ENCODE results near the gene AHSG. TPM values are rescaled to one million over a fixed set of nuclear protein-coding genes. Genes with fewer than 3 reads are reported as not detected.
"Not testable (repeated sequence)": the region's sequence is repeated elsewhere in the genome, so short reads cannot be mapped to it uniquely, and the experiment has no call there.

Gene AHSG
- total RNA-seq, 1 donor = not detected

GRCh38 chr3:186620213-186621092 lies 7.6 kb downstream of the AHSG start:
- peaks cover 9% of the 10 kb centered on the region for H3K4me1 ChIP-seq (ENCODE audit: insufficient read depth, low read length)
- H3K9me3 ChIP-seq (ENCODE audit: low read depth, low read length) = no peaks in the 10 kb centered on the region
- H3K4me3 ChIP-seq (ENCODE audit: low read length) = no peak overlapping the region

GRCh38 chr3:186621894-186622650 lies 9.2 kb downstream of the AHSG start:
- Histone ChIP-seq H3K4me1 (ENCODE audit: insufficient read depth, low read length) (peaks cover 5% of the 10 kb centered on the region), H3K27me3 (ENCODE audit: insufficient read depth, low read length) (peaks cover 16% of the 10 kb centered on the region), H3K9me3 (ENCODE audit: low read depth, low read length) (no peaks in the 10 kb centered on the region), H3K4me3 (ENCODE audit: low read length) (no peak overlapping the region)

More at GRCh38 chr3:186620213-186621092, 7.6 kb downstream of the AHSG start:
- peaks cover 14% of the 10 kb centered on the region for H3K27me3 ChIP-seq (ENCODE audit: insufficient read depth, low read length)

- H3K27me3 ChIP-seq (ENCODE audit: insufficient read depth, low read length) = peaks cover 12% of the 10 kb centered on the region
- H3K4me1 ChIP-seq (ENCODE audit: insufficient read depth, low read length) = no peaks in the 10 kb centered on the region
- H3K4me3 ChIP-seq (ENCODE audit: low read length) = no peak overlapping the region
- no peaks in the 10 kb centered on the region for H3K9me3 ChIP-seq (ENCODE audit: low read depth, low read length)
These were observed 9.9 kb downstream of the AHSG start for GRCh38 chr3:186622651-186623310.

GRCh38 chr3:186624598-186624997 lies 11.7 kb downstream of the AHSG start:
- no peaks in the 10 kb centered on the region for H3K4me1 ChIP-seq (ENCODE audit: insufficient read depth, low read length)
- H3K27me3 ChIP-seq (ENCODE audit: insufficient read depth, low read length) = peaks cover 4% of the 10 kb centered on the region

GRCh38 chr3:186625600-186626042 lies 12.8 kb downstream of the AHSG start:
- Histone ChIP-seq H3K4me3 (ENCODE audit: low read length) (no peak overlapping the region), H3K9me3 (ENCODE audit: low read depth, low read length) (no peaks in the 10 kb centered on the region), H3K27me3 (ENCODE audit: insufficient read depth, low read length) (peaks cover 4% of the 10 kb centered on the region), H3K4me1 (ENCODE audit: insufficient read depth, low read length) (no peaks in the 10 kb centered on the region)

More at GRCh38 chr3:186624598-186624997, 11.7 kb downstream of the AHSG start:
- Histone ChIP-seq H3K9me3 (ENCODE audit: low read depth, low read length) (no peaks in the 10 kb centered on the region), H3K4me3 (ENCODE audit: low read length) (no peak overlapping the region)

- Histone ChIP-seq H3K9me3 (ENCODE audit: low read depth, low read length) (no peaks in the 10 kb centered on the region), H3K4me1 (ENCODE audit: insufficient read depth, low read length) (no peaks in the 10 kb centered on the region), H3K27me3 (ENCODE audit: insufficient read depth, low read length) (peaks cover 4% of the 10 kb centered on the region), H3K4me3 (ENCODE audit: low read length) (no peak overlapping the region)
These were observed 13.5 kb downstream of the AHSG start for GRCh38 chr3:186626254-186626847.

GRCh38 chr3:186627852-186628414 lies 15.1 kb downstream of the AHSG start:
- Histone ChIP-seq H3K27me3 (ENCODE audit: insufficient read depth, low read length) (peaks cover 4% of the 10 kb centered on the region), H3K4me1 (ENCODE audit: insufficient read depth, low read length) (no peaks in the 10 kb centered on the region), H3K9me3 (ENCODE audit: low read depth, low read length) (no peaks in the 10 kb centered on the region), H3K4me3 (ENCODE audit: low read length) (no peak overlapping the region)

- no peaks in the 10 kb centered on the region for H3K4me1 ChIP-seq (ENCODE audit: insufficient read depth, low read length)
- H3K9me3 ChIP-seq (ENCODE audit: low read depth, low read length) = no peaks in the 10 kb centered on the region
- peaks cover 4% of the 10 kb centered on the region for H3K27me3 ChIP-seq (ENCODE audit: insufficient read depth, low read length)
- no peak overlapping the region for H3K4me3 ChIP-seq (ENCODE audit: low read length)
These were observed 15.9 kb downstream of the AHSG start for GRCh38 chr3:186628756-186629155.

GRCh38 chr3:186630950-186631641 lies 18.2 kb downstream of the AHSG start:
- Histone ChIP-seq H3K9me3 (ENCODE audit: low read depth, low read length) (no peaks in the 10 kb centered on the region), H3K27me3 (ENCODE audit: insufficient read depth, low read length) (peaks cover 4% of the 10 kb centered on the region), H3K4me1 (ENCODE audit: insufficient read depth, low read length) (no peaks in the 10 kb centered on the region), H3K4me3 (ENCODE audit: low read length) (no peak overlapping the region)

- no peaks in the 10 kb centered on the region for H3K9me3 ChIP-seq (ENCODE audit: low read depth, low read length)
- H3K4me1 ChIP-seq (ENCODE audit: insufficient read depth, low read length) = no peaks in the 10 kb centered on the region
- no peak overlapping the region for H3K4me3 ChIP-seq (ENCODE audit: low read length)
- H3K27me3 ChIP-seq (ENCODE audit: insufficient read depth, low read length) = peaks cover 3% of the 10 kb centered on the region
These were observed 20.6 kb downstream of the AHSG start for GRCh38 chr3:186633481-186633880.

- not testable (repeated sequence) for H3K9me3 ChIP-seq (ENCODE audit: low read depth, low read length); H3K4me1 ChIP-seq (ENCODE audit: insufficient read depth, low read length); H3K4me3 ChIP-seq (ENCODE audit: low read length); H3K27me3 ChIP-seq (ENCODE audit: insufficient read depth, low read length)
These were observed 21.3 kb downstream of the AHSG start for GRCh38 chr3:186634207-186634606.

GRCh38 chr3:186635532-186635931 lies 22.7 kb downstream of the AHSG start:
- no peaks in the 10 kb centered on the region for H3K4me1 ChIP-seq (ENCODE audit: insufficient read depth, low read length)
- peaks cover 3% of the 10 kb centered on the region for H3K27me3 ChIP-seq (ENCODE audit: insufficient read depth, low read length)
- no peak overlapping the region for H3K4me3 ChIP-seq (ENCODE audit: low read length)
- no peaks in the 10 kb centered on the region for H3K9me3 ChIP-seq (ENCODE audit: low read depth, low read length)

GRCh38 chr3:186636536-186636935 lies 23.7 kb downstream of the AHSG start:
- H3K9me3 ChIP-seq (ENCODE audit: low read depth, low read length) = no peaks in the 10 kb centered on the region
- no peaks in the 10 kb centered on the region for H3K4me1 ChIP-seq (ENCODE audit: insufficient read depth, low read length)
- H3K4me3 ChIP-seq (ENCODE audit: low read length) = no peak overlapping the region
- H3K27me3 ChIP-seq (ENCODE audit: insufficient read depth, low read length) = peaks cover 6% of the 10 kb centered on the region

GRCh38 chr3:186637686-186638085 lies 24.8 kb downstream of the AHSG start:
- Histone ChIP-seq H3K4me1 (ENCODE audit: insufficient read depth, low read length) (no peaks in the 10 kb centered on the region), H3K4me3 (ENCODE audit: low read length) (no peak overlapping the region), H3K9me3 (ENCODE audit: low read depth, low read length) (no peaks in the 10 kb centered on the region), H3K27me3 (ENCODE audit: insufficient read depth, low read length) (peaks cover 6% of the 10 kb centered on the region)
